IMR-90 (cell line): ENCODE data around the gene ATP6V0E2. TPM values are rescaled to one million over a fixed set of nuclear protein-coding genes. Genes with fewer than 3 reads are reported as not detected.

Experiments used
- ATAC-seq: fragments of 200-7000 bp; cut with Tn5 transposase; 2 replicates; pipeline ENCODE4 v1.9.1; 2020; ENCODE audit warnings: low read depth, mild to moderate bottlenecking, moderate library complexity
- BruUV-seq: library from RNA; stranded (reverse); fragments of 400-500 nt; replicated peaks from 2 replicates; lab custom pipeline; 2021; lab: Mats Ljungman, UMichigan
- CTCF ChIA-PET: fragments of 300-600 bp; formaldehyde crosslinking; extraction: SDS; loops from one replicate; lab custom pipeline; 2021; ENCODE audit warnings: antibody characterized with exemption; lab: Yijun Ruan, JAX
- POLR2A ChIA-PET: fragments of 300-600 bp; sonication (Branson Sonifier 250); formaldehyde crosslinking; loops from one replicate; lab custom pipeline; 2022; ENCODE audit warnings: antibody characterized with exemption; ENCODE audit not compliant: unreplicated experiment; lab: Charles Lee
- DNase-seq: peaks from one replicate; pipeline ENCODE4 v3.0.0; 2013
- H2AFZ ChIP-seq: replicated peaks from 2 replicates; pipeline ENCODE3; 2013; ENCODE audit warnings: low read length, mild to moderate bottlenecking; ENCODE audit not compliant: poor library complexity
- H2AK5ac ChIP-seq: 2 replicates; pipeline ENCODE4 v1.6.1; 2013; ENCODE audit warnings: low read depth, low read length, inconsistent platforms
- H2AK9ac ChIP-seq: replicated peaks from 2 replicates; pipeline ENCODE3; 2013; ENCODE audit warnings: mild to moderate bottlenecking, low read depth, low read length, moderate library complexity; ENCODE audit not compliant: poor library complexity
- H2BK120ac ChIP-seq: 2 replicates; pipeline ENCODE4 v1.6.1; 2013; ENCODE audit warnings: low read depth, low read length, inconsistent platforms
- H2BK15ac ChIP-seq: 3 replicates; pipeline ENCODE4 v1.6.1; 2013; ENCODE audit warnings: low read depth, low read length, inconsistent platforms
- H2BK20ac ChIP-seq: 2 replicates; pipeline ENCODE4 v1.6.1; 2013; ENCODE audit warnings: low read depth, mild to moderate bottlenecking, inconsistent platforms, low read length, moderate library complexity
- H2BK5ac ChIP-seq: 2 replicates; pipeline ENCODE4 v1.6.1; 2013; ENCODE audit warnings: mild to moderate bottlenecking, low read depth, low read length, inconsistent platforms; ENCODE audit not compliant: poor library complexity, severe bottlenecking
- H3K14ac ChIP-seq: replicated peaks from 2 replicates; pipeline ENCODE4 v1.6.1; 2013; ENCODE audit warnings: low read depth, low read length, inconsistent platforms
- H3K18ac ChIP-seq: 2 replicates; pipeline ENCODE4 v1.6.1; 2013; ENCODE audit warnings: low read depth, low read length, control low read depth
- H3K23ac ChIP-seq: 2 replicates; pipeline ENCODE4 v1.6.1; 2013; ENCODE audit warnings: low read depth, low read length, inconsistent platforms
- H3K27ac ChIP-seq: 2 replicates; pipeline ENCODE4 v1.5.1; 2013; ENCODE audit warnings: mild to moderate bottlenecking, control low read depth, low read length; ENCODE audit not compliant: insufficient read depth
- H3K27me3 ChIP-seq: 2 replicates; pipeline ENCODE4 v1.6.1; 2013; ENCODE audit warnings: low read length; ENCODE audit not compliant: control insufficient read depth, insufficient read depth
- H3K36me3 ChIP-seq: 2 replicates; pipeline ENCODE4 v1.6.1; 2013; ENCODE audit warnings: low read length, mixed read lengths; ENCODE audit not compliant: control insufficient read depth, insufficient read depth
- H3K4ac ChIP-seq: 2 replicates; pipeline ENCODE4 v1.6.1; 2013; ENCODE audit warnings: low read depth, low read length, inconsistent platforms
- H3K4me1 ChIP-seq: 2 replicates; pipeline ENCODE4 v1.6.1; 2013; ENCODE audit warnings: low read length, mixed read lengths; ENCODE audit not compliant: control insufficient read depth, insufficient read depth
- H3K4me2 ChIP-seq: 2 replicates; pipeline ENCODE4 v1.6.1; 2013; ENCODE audit warnings: low read depth, mild to moderate bottlenecking, control low read depth, low read length, moderate library complexity
- H3K4me3 ChIP-seq: 2 replicates; pipeline ENCODE4 v1.5.1; 2013; ENCODE audit warnings: low read depth, mild to moderate bottlenecking, control low read depth, low read length, moderate library complexity; ENCODE audit not compliant: insufficient read depth
- H3K56ac ChIP-seq: 2 replicates; pipeline ENCODE4 v1.6.1; 2013; ENCODE audit warnings: low read length, inconsistent platforms; ENCODE audit not compliant: insufficient read depth; ENCODE audit errors: extremely low read depth
- H3K79me1 ChIP-seq, 2 experiments: 2 replicates each; pipeline ENCODE4 v1.6.1; 2013; ENCODE audit warnings: low read length in 2 of 2, inconsistent platforms in 1 of 2, low read depth in 1 of 2
- H3K9ac ChIP-seq: 2 replicates; pipeline ENCODE4 v1.6.1; 2013; ENCODE audit warnings: low read depth, low read length, control low read depth
- H3K9me1 ChIP-seq: 2 replicates; pipeline ENCODE4 v1.6.1; 2013; ENCODE audit warnings: low read length, inconsistent platforms; ENCODE audit not compliant: insufficient read depth
- H3K9me3 ChIP-seq: 2 replicates; pipeline ENCODE4 v1.6.1; 2013; ENCODE audit warnings: low read length; ENCODE audit not compliant: control insufficient read depth, insufficient read depth
- H4K20me1 ChIP-seq: 2 replicates; pipeline ENCODE4 v1.6.1; 2013; ENCODE audit warnings: low read length, inconsistent platforms; ENCODE audit not compliant: insufficient read depth
- H4K5ac ChIP-seq: 2 replicates; pipeline ENCODE4 v1.6.1; 2013; ENCODE audit warnings: mild to moderate bottlenecking, low read depth, low read length, control low read depth
- H4K8ac ChIP-seq, 2 experiments: 2 replicates each; pipeline ENCODE4 v1.6.1; 2013; ENCODE audit warnings: low read depth in 2 of 2, low read length in 2 of 2, control low read depth in 1 of 2, inconsistent platforms in 1 of 2
- H4K91ac ChIP-seq: 2 replicates; pipeline ENCODE4 v1.6.1; 2013; ENCODE audit warnings: low read depth, low read length, inconsistent platforms; ENCODE audit not compliant: insufficient read depth
- BHLHE40 ChIP-seq: fragments of 150-350 bp; IDR thresholded peaks from 2 replicates; pipeline ENCODE4 v1.6.1; 2016; ENCODE audit warnings: mild to moderate bottlenecking, low read depth, low read length
- CEBPB ChIP-seq: IDR thresholded peaks from 2 replicates; pipeline ENCODE4 v1.6.1; 2012; ENCODE audit warnings: low read depth, low read length, improper control_type of control experiment
- CHD1 ChIP-seq: IDR thresholded peaks from 2 replicates; pipeline ENCODE4 v1.6.1; 2012; ENCODE audit warnings: low read depth, low read length, improper control_type of control experiment
- CTCF ChIP-seq: conservative IDR thresholded peaks from 2 replicates; pipeline ENCODE4 v1.5.1; 2012; ENCODE audit warnings: mild to moderate bottlenecking, low read depth, low read length, improper control_type of control experiment
- ELK1 ChIP-seq: fragments of 150-350 bp; IDR thresholded peaks from 2 replicates; pipeline ENCODE4 v1.6.1; 2016; ENCODE audit warnings: low read depth, mild to moderate bottlenecking, low read length, moderate library complexity, borderline replicate concordance
- FOS ChIP-seq: fragments of 150-350 bp; IDR thresholded peaks from 2 replicates; pipeline ENCODE4 v1.6.1; 2016; ENCODE audit warnings: low read depth, low read length
- MAFK ChIP-seq: IDR thresholded peaks from 2 replicates; pipeline ENCODE4 v1.6.1; 2012; ENCODE audit warnings: low read depth, low read length, improper control_type of control experiment
- MAZ ChIP-seq: IDR thresholded peaks from 2 replicates; pipeline ENCODE4 v1.6.1; 2012; ENCODE audit warnings: low read depth, mild to moderate bottlenecking, low read length, improper control_type of control experiment, moderate library complexity, borderline replicate concordance
- MXI1 ChIP-seq: IDR thresholded peaks from 2 replicates; pipeline ENCODE4 v1.6.1; 2012; ENCODE audit warnings: low read depth, mild to moderate bottlenecking, low read length, moderate library complexity, borderline replicate concordance
- NFE2L2 ChIP-seq: fragments of 150-350 bp; IDR thresholded peaks from 2 replicates; pipeline ENCODE4 v1.6.1; 2016; ENCODE audit warnings: low read depth, mild to moderate bottlenecking, low read length
- RAD21 ChIP-seq: IDR thresholded peaks from 2 replicates; pipeline ENCODE4 v1.6.1; 2012; ENCODE audit warnings: low read length, improper control_type of control experiment
- RCOR1 ChIP-seq: IDR thresholded peaks from 2 replicates; pipeline ENCODE4 v1.6.1; 2012; ENCODE audit warnings: mild to moderate bottlenecking, low read length, improper control_type of control experiment; ENCODE audit not compliant: insufficient replicate concordance
- SMC3 ChIP-seq: fragments of 150-350 bp; IDR thresholded peaks from 2 replicates; pipeline ENCODE4 v1.6.1; 2016; ENCODE audit warnings: low read depth, mild to moderate bottlenecking, antibody characterized with exemption, low read length, moderate library complexity
- USF2 ChIP-seq: fragments of 150-350 bp; IDR thresholded peaks from 2 replicates; pipeline ENCODE4 v1.6.1; 2017; ENCODE audit warnings: mild to moderate bottlenecking, antibody characterized with exemption, low read length, low read depth
- WGBS, 2 experiments: methylation state at CpG; one replicate each; pipeline versions ENCODE4 v1.1.5 to v1.1.7; 2013; ENCODE audit warnings: missing lambda C conversion rate in 2 of 2; ENCODE audit not compliant: insufficient read length in 1 of 2; ENCODE audit errors: extremely low coverage in 2 of 2; 5-methylcytosine and 5-hydroxymethylcytosine counted together
- dilution Hi-C: fragments of 300-500 bp; cut with HindIII; formaldehyde crosslinking; loops from one replicate; pipeline ENCODE4 v1.14.3; 2018; ENCODE audit warnings: low sequenced_read_pairs; ENCODE audit not compliant: unreplicated experiment
- in situ Hi-C: fragments of 300-500 bp; cut with MboI; formaldehyde crosslinking; loops from 3 replicates; pipeline ENCODE4 v1.14.3; 2019; ENCODE audit warnings: low sequenced_read_pairs, inconsistent platforms, mixed read lengths
- intact Hi-C: fragments of 100-400 bp; cut with micrococcal nuclease; formaldehyde crosslinking; loops from 2 replicates; pipeline ENCODE4 v1.10.0; 2022
- polyA plus RNA-seq, 3 experiments: library from polyadenylated mRNA; depleted of rRNA; stranded (reverse); fragments of >200 nt; gene quantifications; 2 replicates each; pipeline ENCODE4 v1.2.3, GENCODE V29; 2012; ENCODE audit warnings: low replicate concordance in 1 of 3
- total RNA-seq: library from RNA; depleted of rRNA; stranded (reverse); fragments of >200 nt; gene quantifications from 2 replicates; pipeline ENCODE4 v1.2.3, GENCODE V29; 2012

ATP6V0E2 gene
- total and polyA plus RNA-seq, 2 of the 4 experiments (the other 2 are of a cell fraction): 5.7 to 30.3 TPM

GRCh38 chr7:149874644-149875028, 867 bp downstream of the ATP6V0E2 start:
- peaks cover 0 to 6% of the 10 kb centered on the region in 2 experiments; a peak in 1 of 4 replicates for H3K79me1 ChIP-seq
- no peak overlapping the region for H3K14ac ChIP-seq
- BruUV-seq: no TSS peak
- H2BK5ac ChIP-seq: no peak overlapping the region
- CTCF ChIA-PET: no interaction called here
- TF ChIP-seq MXI1 (no peak), CTCF (no peak), MAZ (no peak), CEBPB (no peak), FOS (no peak), BHLHE40 (no peak), ELK1 (no peak), MAFK (no peak), CHD1 (no peak), USF2 (no peak), NFE2L2 (no peak), RCOR1 (no peak), RAD21 (no peak), SMC3 (no peak)
- H3K9me1 ChIP-seq: no peaks in the 10 kb centered on the region
- no peak overlapping the region for H3K9ac ChIP-seq
- H2AK5ac ChIP-seq: no peak overlapping the region
- no peak overlapping the region for H3K4me3 ChIP-seq
- H4K20me1 ChIP-seq: no peaks in the 10 kb centered on the region
- dilution Hi-C loops (no loop called here), in situ Hi-C loops (loop anchor here (25.0 kb wide), 1 partner anchor 538 kb away; a partner anchor contains a TSS), intact Hi-C loops (no loop called here)
- H2AK9ac ChIP-seq: peak overlapping the region; percentile 20
- H2BK15ac ChIP-seq: no peak overlapping the region
- 68% methylated on average over 4 of the region's 8 CpGs; no CpG with 5 or more reads in 1 of the 2 experiments for WGBS, 2 experiments
- H3K23ac ChIP-seq: no peak overlapping the region
- no peak overlapping the region for H4K8ac ChIP-seq
- no peak overlapping the region for H3K27ac ChIP-seq
- no peak overlapping the region; the same call in 1 of the 2 replicates for H3K4me2 ChIP-seq
- POLR2A ChIA-PET: no interaction called here
- H4K91ac ChIP-seq: no peak overlapping the region
- no peak overlapping the region for H2BK20ac ChIP-seq
- DNase-seq (no peak), ATAC-seq (no peak)
- no peaks in the 10 kb centered on the region for H3K9me3 ChIP-seq
- H3K36me3 ChIP-seq: no peaks in the 10 kb centered on the region
- peaks cover 3% of the 10 kb centered on the region for H3K4me1 ChIP-seq
- no peak overlapping the region for H2BK120ac ChIP-seq
- no peaks in the 10 kb centered on the region for H3K27me3 ChIP-seq
- no peak overlapping the region for H3K56ac ChIP-seq
- peak overlapping the region; percentile 98 for H2AFZ ChIP-seq
- H3K18ac ChIP-seq: no peak overlapping the region
- no peak overlapping the region for H4K5ac ChIP-seq
- no peak overlapping the region for H3K4ac ChIP-seq
